IMR-90 (cell line): Measurements from ENCODE around the gene EPHA2. TPM values are rescaled to one million over a fixed set of nuclear protein-coding genes. Genes with fewer than 3 reads are reported as not detected.

Experiments
- ATAC-seq: fragments of 200-7000 bp; cut with Tn5 transposase; 2 replicates; pipeline ENCODE4 v1.9.1; 2020; ENCODE audit warnings: low read depth, mild to moderate bottlenecking, moderate library complexity
- Bru-seq: library from RNA; stranded (reverse); fragments of 400-500 nt; gene quantifications from one replicate; lab custom pipeline; 2021; lab: Mats Ljungman, UMichigan
- BruChase-seq, 2 experiments: library from RNA; stranded (reverse); fragments of 400-500 nt; gene quantifications; one replicate each; lab custom pipeline; 2021; lab: Mats Ljungman, UMichigan
- BruUV-seq: library from RNA; stranded (reverse); fragments of 400-500 nt; replicated peaks from 2 replicates; lab custom pipeline; 2021; lab: Mats Ljungman, UMichigan
- CTCF ChIA-PET: fragments of 300-600 bp; formaldehyde crosslinking; extraction: SDS; loops from one replicate; lab custom pipeline; 2021; ENCODE audit warnings: antibody characterized with exemption; lab: Yijun Ruan, JAX
- POLR2A ChIA-PET: fragments of 300-600 bp; sonication (Branson Sonifier 250); formaldehyde crosslinking; loops from one replicate; lab custom pipeline; 2022; ENCODE audit warnings: antibody characterized with exemption; ENCODE audit not compliant: unreplicated experiment; lab: Charles Lee
- DNase-seq: peaks from one replicate; pipeline ENCODE4 v3.0.0; 2013
- H2AFZ ChIP-seq: replicated peaks from 2 replicates; pipeline ENCODE3; 2013; ENCODE audit warnings: low read length, mild to moderate bottlenecking; ENCODE audit not compliant: poor library complexity
- H2AK5ac ChIP-seq: 2 replicates; pipeline ENCODE4 v1.6.1; 2013; ENCODE audit warnings: low read depth, low read length, inconsistent platforms
- H2AK9ac ChIP-seq: replicated peaks from 2 replicates; pipeline ENCODE3; 2013; ENCODE audit warnings: mild to moderate bottlenecking, low read depth, low read length, moderate library complexity; ENCODE audit not compliant: poor library complexity
- H2BK120ac ChIP-seq: 2 replicates; pipeline ENCODE4 v1.6.1; 2013; ENCODE audit warnings: low read depth, low read length, inconsistent platforms
- H2BK15ac ChIP-seq: 3 replicates; pipeline ENCODE4 v1.6.1; 2013; ENCODE audit warnings: low read depth, low read length, inconsistent platforms
- H2BK20ac ChIP-seq: 2 replicates; pipeline ENCODE4 v1.6.1; 2013; ENCODE audit warnings: low read depth, mild to moderate bottlenecking, inconsistent platforms, low read length, moderate library complexity
- H2BK5ac ChIP-seq: 2 replicates; pipeline ENCODE4 v1.6.1; 2013; ENCODE audit warnings: mild to moderate bottlenecking, low read depth, low read length, inconsistent platforms; ENCODE audit not compliant: poor library complexity, severe bottlenecking
- H3K14ac ChIP-seq: replicated peaks from 2 replicates; pipeline ENCODE4 v1.6.1; 2013; ENCODE audit warnings: low read depth, low read length, inconsistent platforms
- H3K18ac ChIP-seq: 2 replicates; pipeline ENCODE4 v1.6.1; 2013; ENCODE audit warnings: low read depth, low read length, control low read depth
- H3K23ac ChIP-seq: 2 replicates; pipeline ENCODE4 v1.6.1; 2013; ENCODE audit warnings: low read depth, low read length, inconsistent platforms
- H3K27ac ChIP-seq: 2 replicates; pipeline ENCODE4 v1.5.1; 2013; ENCODE audit warnings: mild to moderate bottlenecking, control low read depth, low read length; ENCODE audit not compliant: insufficient read depth
- H3K27me3 ChIP-seq: 2 replicates; pipeline ENCODE4 v1.6.1; 2013; ENCODE audit warnings: low read length; ENCODE audit not compliant: control insufficient read depth, insufficient read depth
- H3K36me3 ChIP-seq: 2 replicates; pipeline ENCODE4 v1.6.1; 2013; ENCODE audit warnings: low read length, mixed read lengths; ENCODE audit not compliant: control insufficient read depth, insufficient read depth
- H3K4ac ChIP-seq: 2 replicates; pipeline ENCODE4 v1.6.1; 2013; ENCODE audit warnings: low read depth, low read length, inconsistent platforms
- H3K4me1 ChIP-seq: 2 replicates; pipeline ENCODE4 v1.6.1; 2013; ENCODE audit warnings: low read length, mixed read lengths; ENCODE audit not compliant: control insufficient read depth, insufficient read depth
- H3K4me2 ChIP-seq: 2 replicates; pipeline ENCODE4 v1.6.1; 2013; ENCODE audit warnings: low read depth, mild to moderate bottlenecking, control low read depth, low read length, moderate library complexity
- H3K4me3 ChIP-seq: 2 replicates; pipeline ENCODE4 v1.5.1; 2013; ENCODE audit warnings: low read depth, mild to moderate bottlenecking, control low read depth, low read length, moderate library complexity; ENCODE audit not compliant: insufficient read depth
- H3K56ac ChIP-seq: 2 replicates; pipeline ENCODE4 v1.6.1; 2013; ENCODE audit warnings: low read length, inconsistent platforms; ENCODE audit not compliant: insufficient read depth; ENCODE audit errors: extremely low read depth
- H3K79me1 ChIP-seq, 2 experiments: 2 replicates each; pipeline ENCODE4 v1.6.1; 2013; ENCODE audit warnings: low read length in 2 of 2, inconsistent platforms in 1 of 2, low read depth in 1 of 2
- H3K9ac ChIP-seq: 2 replicates; pipeline ENCODE4 v1.6.1; 2013; ENCODE audit warnings: low read depth, low read length, control low read depth
- H3K9me1 ChIP-seq: 2 replicates; pipeline ENCODE4 v1.6.1; 2013; ENCODE audit warnings: low read length, inconsistent platforms; ENCODE audit not compliant: insufficient read depth
- H3K9me3 ChIP-seq: 2 replicates; pipeline ENCODE4 v1.6.1; 2013; ENCODE audit warnings: low read length; ENCODE audit not compliant: control insufficient read depth, insufficient read depth
- H4K20me1 ChIP-seq: 2 replicates; pipeline ENCODE4 v1.6.1; 2013; ENCODE audit warnings: low read length, inconsistent platforms; ENCODE audit not compliant: insufficient read depth
- H4K5ac ChIP-seq: 2 replicates; pipeline ENCODE4 v1.6.1; 2013; ENCODE audit warnings: mild to moderate bottlenecking, low read depth, low read length, control low read depth
- H4K8ac ChIP-seq, 2 experiments: 2 replicates each; pipeline ENCODE4 v1.6.1; 2013; ENCODE audit warnings: low read depth in 2 of 2, low read length in 2 of 2, control low read depth in 1 of 2, inconsistent platforms in 1 of 2
- H4K91ac ChIP-seq: 2 replicates; pipeline ENCODE4 v1.6.1; 2013; ENCODE audit warnings: low read depth, low read length, inconsistent platforms; ENCODE audit not compliant: insufficient read depth
- FOS ChIP-seq: fragments of 150-350 bp; IDR thresholded peaks from 2 replicates; pipeline ENCODE4 v1.6.1; 2016; ENCODE audit warnings: low read depth, low read length
- MAZ ChIP-seq: IDR thresholded peaks from 2 replicates; pipeline ENCODE4 v1.6.1; 2012; ENCODE audit warnings: low read depth, mild to moderate bottlenecking, low read length, improper control_type of control experiment, moderate library complexity, borderline replicate concordance
- NFE2L2 ChIP-seq: fragments of 150-350 bp; IDR thresholded peaks from 2 replicates; pipeline ENCODE4 v1.6.1; 2016; ENCODE audit warnings: low read depth, mild to moderate bottlenecking, low read length
- POLR2A ChIP-seq: IDR thresholded peaks from 2 replicates; pipeline ENCODE4 v1.6.1; 2012; ENCODE audit warnings: mild to moderate bottlenecking, low read depth, low read length
- RFX5 ChIP-seq: IDR thresholded peaks from 2 replicates; pipeline ENCODE4 v1.8.0; 2012; ENCODE audit warnings: low read depth, mild to moderate bottlenecking, low read length, moderate library complexity
- WGBS, 2 experiments: methylation state at CpG; one replicate each; pipeline versions ENCODE4 v1.1.5 to v1.1.7; 2013; ENCODE audit warnings: missing lambda C conversion rate in 2 of 2; ENCODE audit not compliant: insufficient read length in 1 of 2; ENCODE audit errors: extremely low coverage in 2 of 2; 5-methylcytosine and 5-hydroxymethylcytosine counted together
- dilution Hi-C: fragments of 300-500 bp; cut with HindIII; formaldehyde crosslinking; loops from one replicate; pipeline ENCODE4 v1.14.3; 2018; ENCODE audit warnings: low sequenced_read_pairs; ENCODE audit not compliant: unreplicated experiment
- in situ Hi-C: fragments of 300-500 bp; cut with MboI; formaldehyde crosslinking; loops from 3 replicates; pipeline ENCODE4 v1.14.3; 2019; ENCODE audit warnings: low sequenced_read_pairs, inconsistent platforms, mixed read lengths
- intact Hi-C: fragments of 100-400 bp; cut with micrococcal nuclease; formaldehyde crosslinking; loops from 2 replicates; pipeline ENCODE4 v1.10.0; 2022
- long read RNA-seq: library from polyadenylated mRNA; unstranded; transcript quantifications from one replicate; pipeline ENCODE4 v2.0.0, GENCODE V29; 2021; ENCODE audit not compliant: unreplicated experiment
- polyA plus RNA-seq, 3 experiments: library from polyadenylated mRNA; depleted of rRNA; stranded (reverse); fragments of >200 nt; gene quantifications; 2 replicates each; pipeline ENCODE4 v1.2.3, GENCODE V29; 2012; ENCODE audit warnings: low replicate concordance in 1 of 3
- total RNA-seq: library from RNA; depleted of rRNA; stranded (reverse); fragments of >200 nt; gene quantifications from 2 replicates; pipeline ENCODE4 v1.2.3, GENCODE V29; 2012; rRNA removed

Gene EPHA2
- total RNA-seq: 22.5 and 24.0 TPM in 2 replicates
- polyA plus RNA-seq (2012; rRNA removed): 72.6 and 82.5 TPM in 2 replicates
- 65.8 and 89.5 TPM in 2 replicates for polyA plus RNA-seq (2012; cell fraction: cytosol; rRNA removed)
- polyA plus RNA-seq (2012; cell fraction: nucleus; rRNA removed; ENCODE audit: low replicate concordance): 96.5 and 215 TPM in 2 replicates
- Bru-seq, nascent RNA: percentile 78 among the genes with signal in this experiment
- percentile 74 among the genes with signal in this experiment for BruChase-seq, experiment 1, labeled RNA remaining after a 6-hour chase
- percentile 73 among the genes with signal in this experiment for BruChase-seq, experiment 2, labeled RNA remaining after a 2-hour chase
- long read RNA-seq, transcript EPHA2-201 (17 exons, 3,964 nt): major isoform, 14 of 55 reads
- long read RNA-seq, partial matches to known transcripts: 32 of 55 reads
- long read RNA-seq, other reads (novel, unspliced or antisense): 9 of 55 reads

DNA sequence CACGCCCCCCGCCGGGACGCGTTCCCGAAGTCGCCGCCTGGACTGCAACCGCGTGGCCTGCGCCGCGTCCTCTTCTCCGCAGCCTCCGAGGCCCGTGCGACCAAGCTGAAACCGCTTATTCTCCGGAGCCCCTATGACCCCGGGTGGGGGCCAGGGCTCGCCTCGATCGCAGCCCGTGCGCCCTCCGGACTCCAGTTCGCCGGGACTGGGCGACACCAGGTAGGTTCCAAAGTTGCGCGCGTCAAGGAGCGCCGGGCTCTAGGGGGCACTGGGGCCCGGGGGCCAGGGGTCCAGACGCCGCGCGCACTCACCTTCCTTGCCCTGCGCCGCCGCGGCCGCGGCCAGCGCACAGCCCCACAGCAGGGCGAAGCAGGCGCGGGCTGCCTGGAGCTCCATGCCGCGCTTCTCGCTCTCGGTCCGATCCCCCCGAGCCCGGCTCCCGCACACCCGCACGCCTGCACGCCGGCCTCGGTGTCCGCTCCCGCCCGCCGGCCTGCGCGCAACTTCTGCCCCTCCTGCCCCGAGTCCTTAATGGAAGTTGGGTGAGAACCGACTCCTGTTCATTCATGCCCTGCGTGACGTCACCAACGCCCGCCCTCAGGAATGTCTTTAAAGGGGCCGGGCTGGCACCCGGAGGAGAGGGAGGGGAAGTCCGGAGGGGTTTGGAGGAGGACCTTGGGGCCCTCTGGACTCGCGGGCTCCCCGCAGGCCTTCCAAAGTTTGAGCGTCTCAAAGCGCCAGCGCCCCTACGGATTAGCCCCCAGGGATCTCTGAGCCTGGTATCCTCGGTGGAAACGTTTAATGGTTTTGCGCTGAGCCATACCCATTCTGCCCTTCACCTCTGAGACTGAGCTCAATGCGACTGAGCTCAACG, at the start of gene EPHA2:
EPHA2 (minus strand) TSS at position 533 of the 874 bp plus-strand sequence; CDS start at position 396, 137 bp downstream.
- CTCF ChIA-PET: interaction anchor here (0.6 to 1.5 kb wide), 3 partner anchors 10 to 77 kb away, joined by 3 to 8 read pairs (median 3); no protein-coding TSS in a partner anchor
- intact Hi-C loops (no loop called here), in situ Hi-C loops (no loop called here), dilution Hi-C loops (no loop called here)
- H2AK5ac ChIP-seq: peak within 1 kb of the TSS; percentile 96
- peak within 1 kb of the TSS; percentile 88 for H4K91ac ChIP-seq
- peaks cover 7 to 49% of the 10 kb centered on the region in 2 experiments; a peak in 3 of 4 replicates for H3K79me1 ChIP-seq
- TF ChIP-seq FOS (peak; percentile 35), RFX5 (no peak), MAZ (peak; percentile 100), NFE2L2 (no peak), POLR2A (peak; percentile 84)
- H3K4me2 ChIP-seq: peak within 1 kb of the TSS; percentile 87
- peaks cover under 1% of the 10 kb centered on the region; the same call in 1 of the 2 replicates for H3K36me3 ChIP-seq
- peak within 1 kb of the TSS; percentile 87 to 94 for H4K8ac ChIP-seq
- H3K27me3 ChIP-seq: no peaks in the 10 kb centered on the region
- H3K56ac ChIP-seq: peak within 1 kb of the TSS; percentile 58
- peak within 1 kb of the TSS; percentile 97 for H2BK5ac ChIP-seq
- BruUV-seq: no TSS peak
- peaks cover 11% of the 10 kb centered on the region for H4K20me1 ChIP-seq
- H3K4me3 ChIP-seq: peak within 1 kb of the TSS; percentile 83
- H3K9me3 ChIP-seq: no peaks in the 10 kb centered on the region
- peaks cover 37% of the 10 kb centered on the region for H3K4me1 ChIP-seq
- H3K9ac ChIP-seq: peak within 1 kb of the TSS; percentile 85
- peak within 1 kb of the TSS; percentile 89 for H3K14ac ChIP-seq
- H2BK20ac ChIP-seq: peak within 1 kb of the TSS; percentile 55
- H3K4ac ChIP-seq: peak within 1 kb of the TSS; percentile 94
- peak within 1 kb of the TSS; percentile 70 for H3K23ac ChIP-seq
- peak within 1 kb of the TSS; percentile 100 for H2BK15ac ChIP-seq
- peak; percentile 86 for DNase-seq
- peak within 1 kb of the TSS; percentile 75 for H2AFZ ChIP-seq
- H3K27ac ChIP-seq: peak within 1 kb of the TSS; percentile 93
- ATAC-seq: peak; percentile 68
- H2BK120ac ChIP-seq: peak within 1 kb of the TSS; percentile 79
- H3K9me1 ChIP-seq: peaks cover 29% of the 10 kb centered on the region
- POLR2A ChIA-PET: interaction anchor here (0.5 kb wide), 1 partner anchor 200 kb away, joined by 3 read pairs; no protein-coding TSS in a partner anchor
- WGBS, 2 experiments: 0% methylated on average over 57 of the region's 89 CpGs; no CpG with 5 or more reads in 1 of the 2 experiments
- H2AK9ac ChIP-seq: peak within 1 kb of the TSS; percentile 98
- peak within 1 kb of the TSS; percentile 37 for H3K18ac ChIP-seq
- H4K5ac ChIP-seq: peak within 1 kb of the TSS; percentile 47
